ENCODE results near the gene RSAD2. TPM values are rescaled to one million over a fixed set of nuclear protein-coding genes. Genes with fewer than 3 reads are reported as not detected.

The RSAD2 gene
- total and polyA plus RNA-seq, 2 of the 4 experiments (the other 2 are of a cell fraction), result not detected

DNA sequence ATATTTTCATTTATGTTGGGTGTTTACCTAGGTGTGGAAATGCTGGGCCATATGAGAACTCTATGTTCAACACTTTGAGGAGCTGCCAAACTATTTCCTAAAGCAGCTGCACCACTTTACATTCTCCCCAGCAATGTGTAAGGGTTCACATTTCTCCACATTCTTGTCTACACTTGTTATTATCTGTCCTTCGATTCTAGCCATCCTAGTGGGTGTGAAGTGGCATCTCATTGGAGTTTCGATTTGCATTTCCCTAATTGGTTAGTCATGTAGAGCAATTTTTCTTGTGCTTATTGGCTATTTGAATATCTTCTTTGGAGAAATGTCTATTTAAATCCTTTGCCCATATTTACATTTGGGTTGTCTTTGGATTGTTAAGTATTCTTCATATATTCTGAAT, 61.5 kb downstream of the RSAD2 start:
- no peaks in the 10 kb centered on the region for H3K79me1 ChIP-seq (ENCODE audit: low read depth in 1 of 2, low read length in 2 of 2)
- no peak overlapping the region for H4K8ac ChIP-seq (ENCODE audit: low read depth in 2 of 2, low read length in 2 of 2)
- no TSS peak for BruUV-seq (replicated peaks)
- H3K18ac ChIP-seq (ENCODE audit: low read depth, low read length), result no peak overlapping the region
- H3K23ac ChIP-seq (ENCODE audit: low read depth, low read length), result no peak overlapping the region
- no peaks in the 10 kb centered on the region for H3K4me1 ChIP-seq (ENCODE audit: control insufficient read depth, insufficient read depth, low read length)
- no peak overlapping the region for H3K56ac ChIP-seq (ENCODE audit: extremely low read depth, insufficient read depth, low read length)
- DNase-seq, result no peak
- no peak overlapping the region for H3K4me2 ChIP-seq (ENCODE audit: low read depth, low read length)
- no peak overlapping the region for H2AK9ac ChIP-seq (replicated peaks; ENCODE audit: low read depth, low read length, poor library complexity)
- no peaks in the 10 kb centered on the region for H3K36me3 ChIP-seq (ENCODE audit: control insufficient read depth, insufficient read depth, low read length)
- CTCF ChIA-PET, result no interaction called here
- no peak overlapping the region for H3K4me3 ChIP-seq (ENCODE audit: insufficient read depth, low read depth, low read length)
- H3K9me1 ChIP-seq (ENCODE audit: insufficient read depth, low read length), result no peaks in the 10 kb centered on the region
- POLR2A ChIA-PET (ENCODE audit: unreplicated experiment), result no interaction called here
- H2BK5ac ChIP-seq (ENCODE audit: low read depth, low read length, poor library complexity, severe bottlenecking), result no peak overlapping the region
- H4K91ac ChIP-seq (ENCODE audit: insufficient read depth, low read depth, low read length), result no peak overlapping the region
- intact Hi-C loops (cut with micrococcal nuclease), result no loop called here
- ATAC-seq (ENCODE audit: low read depth), result no peak
- no peak overlapping the region for H2AFZ ChIP-seq (replicated peaks; ENCODE audit: low read length, poor library complexity)
- no peak overlapping the region for H3K9ac ChIP-seq (ENCODE audit: low read depth, low read length)
- no peak overlapping the region for H2BK20ac ChIP-seq (ENCODE audit: low read depth, low read length)
- TF ChIP-seq FOS (IDR thresholded peaks at IDR 0.05; ENCODE audit: low read depth, low read length) (no peak), MAZ (IDR thresholded peaks at IDR 0.05; ENCODE audit: borderline replicate concordance, low read depth, low read length) (no peak), RFX5 (IDR thresholded peaks at IDR 0.05; ENCODE audit: low read depth, low read length) (no peak), RAD21 (IDR thresholded peaks at IDR 0.05; ENCODE audit: low read length) (no peak), SMC3 (IDR thresholded peaks at IDR 0.05; ENCODE audit: low read depth, low read length) (no peak), NFE2L2 (IDR thresholded peaks at IDR 0.05; ENCODE audit: low read depth, low read length) (no peak), MAFK (IDR thresholded peaks at IDR 0.05; ENCODE audit: low read depth, low read length) (no peak)
- TF ChIP-seq, protein P1, sequence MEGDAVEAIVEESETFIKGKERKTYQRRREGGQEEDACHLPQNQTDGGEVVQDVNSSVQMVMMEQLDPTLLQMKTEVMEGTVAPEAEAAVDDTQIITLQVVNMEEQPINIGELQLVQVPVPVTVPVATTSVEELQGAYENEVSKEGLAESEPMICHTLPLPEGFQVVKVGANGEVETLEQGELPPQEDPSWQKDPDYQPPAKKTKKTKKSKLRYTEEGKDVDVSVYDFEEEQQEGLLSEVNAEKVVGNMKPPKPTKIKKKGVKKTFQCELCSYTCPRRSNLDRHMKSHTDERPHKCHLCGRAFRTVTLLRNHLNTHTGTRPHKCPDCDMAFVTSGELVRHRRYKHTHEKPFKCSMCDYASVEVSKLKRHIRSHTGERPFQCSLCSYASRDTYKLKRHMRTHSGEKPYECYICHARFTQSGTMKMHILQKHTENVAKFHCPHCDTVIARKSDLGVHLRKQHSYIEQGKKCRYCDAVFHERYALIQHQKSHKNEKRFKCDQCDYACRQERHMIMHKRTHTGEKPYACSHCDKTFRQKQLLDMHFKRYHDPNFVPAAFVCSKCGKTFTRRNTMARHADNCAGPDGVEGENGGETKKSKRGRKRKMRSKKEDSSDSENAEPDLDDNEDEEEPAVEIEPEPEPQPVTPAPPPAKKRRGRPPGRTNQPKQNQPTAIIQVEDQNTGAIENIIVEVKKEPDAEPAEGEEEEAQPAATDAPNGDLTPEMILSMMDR (conservative IDR thresholded peaks at IDR 0.05; ENCODE audit: low read depth, low read length), result no peak
- TF ChIP-seq, protein P2, sequence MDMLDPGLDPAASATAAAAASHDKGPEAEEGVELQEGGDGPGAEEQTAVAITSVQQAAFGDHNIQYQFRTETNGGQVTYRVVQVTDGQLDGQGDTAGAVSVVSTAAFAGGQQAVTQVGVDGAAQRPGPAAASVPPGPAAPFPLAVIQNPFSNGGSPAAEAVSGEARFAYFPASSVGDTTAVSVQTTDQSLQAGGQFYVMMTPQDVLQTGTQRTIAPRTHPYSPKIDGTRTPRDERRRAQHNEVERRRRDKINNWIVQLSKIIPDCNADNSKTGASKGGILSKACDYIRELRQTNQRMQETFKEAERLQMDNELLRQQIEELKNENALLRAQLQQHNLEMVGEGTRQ (IDR thresholded peaks at IDR 0.05; ENCODE audit: low read depth, low read length), result no peak
- TF ChIP-seq, protein P3, sequence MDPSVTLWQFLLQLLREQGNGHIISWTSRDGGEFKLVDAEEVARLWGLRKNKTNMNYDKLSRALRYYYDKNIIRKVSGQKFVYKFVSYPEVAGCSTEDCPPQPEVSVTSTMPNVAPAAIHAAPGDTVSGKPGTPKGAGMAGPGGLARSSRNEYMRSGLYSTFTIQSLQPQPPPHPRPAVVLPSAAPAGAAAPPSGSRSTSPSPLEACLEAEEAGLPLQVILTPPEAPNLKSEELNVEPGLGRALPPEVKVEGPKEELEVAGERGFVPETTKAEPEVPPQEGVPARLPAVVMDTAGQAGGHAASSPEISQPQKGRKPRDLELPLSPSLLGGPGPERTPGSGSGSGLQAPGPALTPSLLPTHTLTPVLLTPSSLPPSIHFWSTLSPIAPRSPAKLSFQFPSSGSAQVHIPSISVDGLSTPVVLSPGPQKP (IDR thresholded peaks at IDR 0.05; ENCODE audit: borderline replicate concordance, low read depth, low read length), result no peak
- H3K27me3 ChIP-seq (ENCODE audit: control insufficient read depth, insufficient read depth, low read length), result peaks cover 5% of the 10 kb centered on the region; the same call in 1 of the 2 replicates
- no peak overlapping the region for H2AK5ac ChIP-seq (ENCODE audit: low read depth, low read length)
- no peaks in the 10 kb centered on the region for H3K9me3 ChIP-seq (ENCODE audit: control insufficient read depth, insufficient read depth, low read length)
- no peak overlapping the region for H3K27ac ChIP-seq (ENCODE audit: insufficient read depth, low read length)
- H4K5ac ChIP-seq (ENCODE audit: low read depth, low read length), result no peak overlapping the region
- no peak overlapping the region for H2BK15ac ChIP-seq (ENCODE audit: low read depth, low read length)
- no peak overlapping the region for H2BK120ac ChIP-seq (ENCODE audit: low read depth, low read length)
- no peaks in the 10 kb centered on the region for H4K20me1 ChIP-seq (ENCODE audit: insufficient read depth, low read length)
- dilution Hi-C loops (cut with HindIII; ENCODE audit: low sequenced_read_pairs, unreplicated experiment), result no loop called here
- no CpG with 5 or more reads among the region's 2 CpGs for WGBS, 2 experiments (ENCODE audit: extremely low coverage in 2 of 2, insufficient read length in 1 of 2)
- H3K4ac ChIP-seq (ENCODE audit: low read depth, low read length), result no peak overlapping the region
- H3K14ac ChIP-seq (replicated peaks; ENCODE audit: low read depth, low read length), result no peak overlapping the region
- in situ Hi-C loops (cut with MboI; ENCODE audit: low sequenced_read_pairs), result no loop called here

All from IMR-90 (cell line).